HG03097 (cell line): ENCODE results near the gene AACS.
"Not testable (repeated sequence)": the region's sequence is repeated elsewhere in the genome, so short reads cannot be mapped to it uniquely, and the experiment has no call there.

Source experiments
- ATAC-seq: cut with Tn5 transposase; IDR thresholded peaks from one replicate; pipeline ENCODE4 v1.9.1; 2021; ENCODE audit not compliant: unreplicated experiment, low FRiP score

Gene AACS

GRCh38 chr12:125056306-125056705 lies 8.9 kb upstream of the AACS start:
- ATAC-seq: no peak

GRCh38 chr12:125057708-125058107 lies 7.5 kb upstream of the AACS start:
- no peak for ATAC-seq

- no peak for ATAC-seq
Measured at GRCh38 chr12:125061229-125061628, 4.0 kb upstream of the AACS start.

GRCh38 chr12:125063522-125063921 lies 1.7 kb upstream of the AACS start:
- ATAC-seq: not testable (repeated sequence)

- no peak for ATAC-seq
Measured at GRCh38 chr12:125064492-125064891, 743 bp upstream of the AACS start.

- peak; percentile 12 for ATAC-seq
Measured at GRCh38 chr12:125065919-125066570, 810 bp downstream of the AACS start.

- ATAC-seq: no peak
Measured at GRCh38 chr12:125068391-125068790, 3.2 kb downstream of the AACS start.

- no peak for ATAC-seq
Measured at GRCh38 chr12:125069616-125070015, 4.4 kb downstream of the AACS start.

GRCh38 chr12:125070112-125070511 lies 4.9 kb downstream of the AACS start:
- no peak for ATAC-seq

- no peak for ATAC-seq
Measured at GRCh38 chr12:125070661-125071390, 5.6 kb downstream of the AACS start.

GRCh38 chr12:125071456-125071855 lies 6.2 kb downstream of the AACS start:
- ATAC-seq: no peak

- ATAC-seq: no peak
Measured at GRCh38 chr12:125072496-125072895, 7.3 kb downstream of the AACS start.

- not testable (repeated sequence) for ATAC-seq
Measured at GRCh38 chr12:125074294-125074693, 9.1 kb downstream of the AACS start.

GRCh38 chr12:125076103-125076502 lies 10.9 kb downstream of the AACS start:
- ATAC-seq: no peak

- ATAC-seq: no peak
Measured at GRCh38 chr12:125079084-125079483, 13.8 kb downstream of the AACS start.

- no peak for ATAC-seq
Measured at GRCh38 chr12:125079648-125080645, 14.7 kb downstream of the AACS start.

GRCh38 chr12:125081427-125081826 lies 16.2 kb downstream of the AACS start:
- ATAC-seq: no peak

GRCh38 chr12:125083072-125083471 lies 17.8 kb downstream of the AACS start:
- ATAC-seq: no peak

- not testable (repeated sequence) for ATAC-seq
Measured at GRCh38 chr12:125088199-125088598, 23.0 kb downstream of the AACS start.

- ATAC-seq: no peak
Measured at GRCh38 chr12:125089083-125089482, 23.8 kb downstream of the AACS start.

GRCh38 chr12:125089626-125090025 lies 24.4 kb downstream of the AACS start:
- no peak for ATAC-seq
